ENCODE data around the gene HIBADH. TPM values are rescaled to one million over a fixed set of nuclear protein-coding genes. Genes with fewer than 3 reads are reported as not detected.

Gene HIBADH
- total and polyA plus RNA-seq, 2 experiments from 2014 or later: 62.5 to 83.8 TPM

DNA sequence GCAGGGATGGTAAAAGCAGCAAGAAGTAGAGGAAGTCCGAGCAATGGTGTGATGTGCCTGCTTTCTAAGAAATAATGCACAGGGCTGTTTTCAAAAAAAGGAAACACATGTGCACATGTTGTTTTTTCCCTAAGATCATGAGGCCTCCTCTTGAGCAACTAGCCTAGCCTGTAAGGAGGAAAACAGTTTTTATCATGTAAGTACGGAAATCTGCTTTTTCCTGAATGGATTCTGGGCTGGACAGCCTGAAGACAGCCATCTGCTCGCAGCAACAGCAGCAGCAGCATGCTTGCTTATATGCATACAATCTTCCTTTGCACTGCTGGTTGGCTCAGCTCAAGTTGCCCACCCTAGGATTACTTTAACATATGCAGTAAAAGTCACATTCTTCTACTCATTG is 87.1 kb downstream of the HIBADH start:
- Histone ChIP-seq H3K36me3 (no peaks in the 10 kb centered on the region), H3K27ac (no peak overlapping the region), H3K9me3 (ENCODE audit: low read depth) (no peaks in the 10 kb centered on the region), H3K4me1 (ENCODE audit: low read depth) (no peaks in the 10 kb centered on the region), H3K27me3 (no peaks in the 10 kb centered on the region), H3K4me3 (no peak overlapping the region)
- peak in 1 of 2 donors; percentile 51 for DNase-seq (ENCODE audit: low read depth in 1 of 2, low spot score in 1 of 2)
- TF ChIP-seq, protein P1, sequence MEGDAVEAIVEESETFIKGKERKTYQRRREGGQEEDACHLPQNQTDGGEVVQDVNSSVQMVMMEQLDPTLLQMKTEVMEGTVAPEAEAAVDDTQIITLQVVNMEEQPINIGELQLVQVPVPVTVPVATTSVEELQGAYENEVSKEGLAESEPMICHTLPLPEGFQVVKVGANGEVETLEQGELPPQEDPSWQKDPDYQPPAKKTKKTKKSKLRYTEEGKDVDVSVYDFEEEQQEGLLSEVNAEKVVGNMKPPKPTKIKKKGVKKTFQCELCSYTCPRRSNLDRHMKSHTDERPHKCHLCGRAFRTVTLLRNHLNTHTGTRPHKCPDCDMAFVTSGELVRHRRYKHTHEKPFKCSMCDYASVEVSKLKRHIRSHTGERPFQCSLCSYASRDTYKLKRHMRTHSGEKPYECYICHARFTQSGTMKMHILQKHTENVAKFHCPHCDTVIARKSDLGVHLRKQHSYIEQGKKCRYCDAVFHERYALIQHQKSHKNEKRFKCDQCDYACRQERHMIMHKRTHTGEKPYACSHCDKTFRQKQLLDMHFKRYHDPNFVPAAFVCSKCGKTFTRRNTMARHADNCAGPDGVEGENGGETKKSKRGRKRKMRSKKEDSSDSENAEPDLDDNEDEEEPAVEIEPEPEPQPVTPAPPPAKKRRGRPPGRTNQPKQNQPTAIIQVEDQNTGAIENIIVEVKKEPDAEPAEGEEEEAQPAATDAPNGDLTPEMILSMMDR (IDR thresholded peaks at IDR 0.05; ENCODE audit: low read depth, low read length): no peak

DNA sequence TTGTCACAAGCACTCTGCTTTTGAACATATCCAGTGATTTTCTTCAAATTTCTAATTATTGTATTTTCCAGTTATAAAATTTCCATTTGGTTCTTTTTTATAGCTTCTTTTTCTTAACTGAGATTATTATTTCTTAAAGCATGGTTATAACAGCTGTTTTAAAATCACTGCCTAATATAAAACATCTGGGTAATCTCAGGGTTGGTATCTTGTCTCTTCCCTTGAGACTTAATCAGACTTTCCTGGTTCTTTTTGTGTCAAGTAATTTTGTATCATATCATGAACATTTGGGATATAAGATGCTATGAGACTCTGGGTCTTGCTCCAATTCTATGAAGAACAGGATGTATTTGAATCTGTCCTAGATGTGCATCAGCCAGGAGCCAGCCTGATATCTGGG is 93.6 kb downstream of the HIBADH start:
- no peak overlapping the region for H3K27ac ChIP-seq
- peaks cover 3% of the 10 kb centered on the region for H3K4me1 ChIP-seq (ENCODE audit: low read depth)
- H3K9me3 ChIP-seq (ENCODE audit: low read depth): no peaks in the 10 kb centered on the region
- no peak overlapping the region for H3K4me3 ChIP-seq
- no peaks in the 10 kb centered on the region for H3K36me3 ChIP-seq
- H3K27me3 ChIP-seq: no peaks in the 10 kb centered on the region
- TF ChIP-seq, protein P1 (IDR thresholded peaks at IDR 0.05; ENCODE audit: low read depth, low read length): no peak
- no peak for DNase-seq (ENCODE audit: low read depth in 1 of 2, low spot score in 1 of 2)

DNA sequence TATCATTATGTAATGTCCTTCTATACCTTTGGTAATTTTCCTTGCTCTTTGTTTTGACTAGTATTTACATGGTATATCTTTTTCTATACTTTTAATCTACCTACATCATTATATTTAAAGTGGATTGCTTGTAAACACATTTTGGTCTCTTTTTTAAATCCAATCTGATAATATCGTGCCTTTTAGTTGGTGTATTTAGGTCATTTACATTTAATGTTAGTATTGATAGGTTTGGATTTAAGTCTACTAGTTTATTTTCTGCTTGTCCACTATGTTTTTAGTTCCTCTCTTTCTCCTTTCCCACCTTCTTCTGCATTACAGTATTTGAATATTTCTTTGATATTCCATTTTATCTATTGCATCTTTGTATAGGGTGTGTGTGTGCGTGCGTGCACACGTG is 95.4 kb downstream of the HIBADH start:
- TF ChIP-seq, protein P1 (IDR thresholded peaks at IDR 0.05; ENCODE audit: low read depth, low read length): no peak
- Histone ChIP-seq H3K27me3 (no peaks in the 10 kb centered on the region), H3K4me1 (ENCODE audit: low read depth) (peaks cover 3% of the 10 kb centered on the region), H3K9me3 (ENCODE audit: low read depth) (no peaks in the 10 kb centered on the region), H3K27ac (no peak overlapping the region), H3K36me3 (no peaks in the 10 kb centered on the region), H3K4me3 (no peak overlapping the region)
- no peak for DNase-seq (ENCODE audit: low read depth in 1 of 2, low spot score in 1 of 2)

DNA sequence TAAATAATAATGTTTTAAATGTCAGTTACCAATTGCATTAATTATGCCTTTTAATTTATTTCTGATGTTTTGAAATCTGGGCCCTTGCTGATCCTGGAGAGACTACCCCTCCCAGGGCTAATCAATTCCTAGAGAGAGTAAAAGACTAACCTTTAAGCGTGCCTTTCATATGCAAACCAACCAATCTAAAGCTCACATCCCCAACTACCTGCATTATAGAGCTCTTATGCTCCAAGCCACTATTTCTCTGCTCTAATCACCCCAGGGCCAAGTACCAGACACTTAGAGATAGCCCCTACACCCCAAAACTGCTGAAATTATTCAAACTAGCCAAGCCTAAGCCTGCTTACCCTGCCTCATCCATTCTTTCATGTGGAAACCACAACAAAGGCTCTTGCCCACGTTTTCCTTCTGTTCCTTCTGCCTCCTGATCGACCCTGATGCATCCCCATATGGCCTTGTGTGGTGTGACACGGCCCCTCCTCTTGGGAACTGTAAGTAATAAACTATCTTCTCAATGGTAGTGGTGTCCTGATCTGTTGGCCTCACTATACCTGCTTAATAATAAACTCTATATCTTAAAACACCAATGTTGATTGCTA is 97.7 kb downstream of the HIBADH start:
- H3K36me3 ChIP-seq: no peaks in the 10 kb centered on the region
- no peaks in the 10 kb centered on the region for H3K9me3 ChIP-seq (ENCODE audit: low read depth)
- no peaks in the 10 kb centered on the region for H3K27me3 ChIP-seq
- no peak overlapping the region for H3K27ac ChIP-seq
- TF ChIP-seq, protein P1 (IDR thresholded peaks at IDR 0.05; ENCODE audit: low read depth, low read length): no peak
- peaks cover 3% of the 10 kb centered on the region for H3K4me1 ChIP-seq (ENCODE audit: low read depth)
- H3K4me3 ChIP-seq: no peak overlapping the region
- DNase-seq (ENCODE audit: low read depth in 1 of 2, low spot score in 1 of 2): no peak

DNA sequence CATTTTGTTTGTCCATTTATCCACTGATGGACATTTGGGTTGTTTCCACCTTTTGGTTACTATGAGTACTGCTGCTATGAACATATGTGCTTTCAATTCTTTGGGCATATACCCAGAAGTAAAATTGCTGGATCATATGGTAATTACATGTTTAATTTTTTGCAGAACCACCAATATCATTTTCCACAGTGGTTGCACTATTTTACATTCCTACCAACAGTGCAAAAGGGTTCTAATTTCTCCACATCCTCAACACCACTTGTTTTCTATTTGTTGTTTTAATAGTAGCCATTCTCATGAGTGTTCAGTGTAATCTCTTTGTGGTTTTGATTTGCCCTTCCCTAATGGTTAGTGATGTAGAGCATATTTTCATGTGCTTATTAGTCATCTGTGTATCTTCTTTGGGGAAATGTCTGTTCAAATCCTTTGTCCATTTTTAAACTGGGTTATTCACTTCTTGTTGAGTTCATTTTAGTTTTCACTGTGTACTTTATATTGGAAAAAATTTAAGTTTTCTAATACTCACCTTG is 101.9 kb downstream of the HIBADH start:
- TF ChIP-seq, protein P1 (IDR thresholded peaks at IDR 0.05; ENCODE audit: low read depth, low read length): peak; percentile 17

More for the DNA sequence above, 101.9 kb downstream of the HIBADH start:
- Histone ChIP-seq H3K4me3 (no peak overlapping the region), H3K4me1 (ENCODE audit: low read depth) (no peaks in the 10 kb centered on the region), H3K9me3 (ENCODE audit: low read depth) (no peaks in the 10 kb centered on the region), H3K36me3 (no peaks in the 10 kb centered on the region), H3K27ac (no peak overlapping the region), H3K27me3 (no peaks in the 10 kb centered on the region)
- DNase-seq (ENCODE audit: low read depth in 1 of 2, low spot score in 1 of 2): peak in 1 of 2 donors; percentile 78
